Measurements from ENCODE around the gene TRMT10B. TPM values are rescaled to one million over a fixed set of nuclear protein-coding genes. Genes with fewer than 3 reads are reported as not detected.
A peak's percentile ranks its signal among the peaks of the same experiment; 100 is the strongest.

Gene TRMT10B
- total RNA-seq, 1 experiment from 2014 or later = 6.1 TPM

DNA sequence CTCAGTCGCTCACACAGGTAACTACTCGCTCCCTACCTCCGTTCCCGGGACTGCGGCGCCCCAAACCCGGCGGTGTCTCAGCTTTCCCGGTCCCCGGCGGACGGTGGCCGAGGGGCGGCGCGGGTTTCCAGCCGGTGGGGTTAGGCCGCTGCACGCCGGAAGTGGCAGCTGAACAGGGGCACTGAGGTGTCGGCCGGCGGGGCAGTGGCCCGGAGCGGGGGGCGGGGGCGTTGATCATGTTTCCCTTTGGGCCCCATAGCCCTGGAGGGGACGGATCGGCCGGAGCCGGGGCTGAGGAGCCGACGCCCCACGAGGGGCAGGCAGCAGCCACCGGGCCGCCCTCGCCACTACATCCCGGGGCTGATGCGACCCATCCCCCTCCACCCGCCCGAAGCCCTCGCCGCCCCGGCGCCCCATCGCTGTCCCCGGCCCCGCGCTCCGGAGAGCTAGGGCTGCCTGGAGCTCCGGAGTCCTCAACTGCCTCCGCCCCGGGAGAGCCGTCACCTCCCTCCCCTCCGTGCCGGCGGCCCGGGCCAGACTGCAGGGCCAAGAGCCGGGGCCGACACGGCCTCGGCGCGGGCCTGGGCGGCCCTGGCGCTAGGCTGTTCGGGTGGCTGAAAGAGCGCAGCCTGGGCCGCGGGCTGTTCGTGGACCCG, 47.2 kb downstream of the TRMT10B start, which contains the start of gene DCAF10 (continued):
- TF ChIP-seq, protein P1, sequence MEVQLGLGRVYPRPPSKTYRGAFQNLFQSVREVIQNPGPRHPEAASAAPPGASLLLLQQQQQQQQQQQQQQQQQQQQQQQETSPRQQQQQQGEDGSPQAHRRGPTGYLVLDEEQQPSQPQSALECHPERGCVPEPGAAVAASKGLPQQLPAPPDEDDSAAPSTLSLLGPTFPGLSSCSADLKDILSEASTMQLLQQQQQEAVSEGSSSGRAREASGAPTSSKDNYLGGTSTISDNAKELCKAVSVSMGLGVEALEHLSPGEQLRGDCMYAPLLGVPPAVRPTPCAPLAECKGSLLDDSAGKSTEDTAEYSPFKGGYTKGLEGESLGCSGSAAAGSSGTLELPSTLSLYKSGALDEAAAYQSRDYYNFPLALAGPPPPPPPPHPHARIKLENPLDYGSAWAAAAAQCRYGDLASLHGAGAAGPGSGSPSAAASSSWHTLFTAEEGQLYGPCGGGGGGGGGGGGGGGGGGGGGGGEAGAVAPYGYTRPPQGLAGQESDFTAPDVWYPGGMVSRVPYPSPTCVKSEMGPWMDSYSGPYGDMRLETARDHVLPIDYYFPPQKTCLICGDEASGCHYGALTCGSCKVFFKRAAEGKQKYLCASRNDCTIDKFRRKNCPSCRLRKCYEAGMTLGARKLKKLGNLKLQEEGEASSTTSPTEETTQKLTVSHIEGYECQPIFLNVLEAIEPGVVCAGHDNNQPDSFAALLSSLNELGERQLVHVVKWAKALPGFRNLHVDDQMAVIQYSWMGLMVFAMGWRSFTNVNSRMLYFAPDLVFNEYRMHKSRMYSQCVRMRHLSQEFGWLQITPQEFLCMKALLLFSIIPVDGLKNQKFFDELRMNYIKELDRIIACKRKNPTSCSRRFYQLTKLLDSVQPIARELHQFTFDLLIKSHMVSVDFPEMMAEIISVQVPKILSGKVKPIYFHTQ (CRISPR knock-in tag; IDR thresholded peaks at IDR 0.05) = no peak
- TF ChIP-seq ZNF532 (CRISPR knock-in tag; IDR thresholded peaks at IDR 0.05; ENCODE audit: borderline replicate concordance) = no peak
- TF ChIP-seq, protein P2, sequence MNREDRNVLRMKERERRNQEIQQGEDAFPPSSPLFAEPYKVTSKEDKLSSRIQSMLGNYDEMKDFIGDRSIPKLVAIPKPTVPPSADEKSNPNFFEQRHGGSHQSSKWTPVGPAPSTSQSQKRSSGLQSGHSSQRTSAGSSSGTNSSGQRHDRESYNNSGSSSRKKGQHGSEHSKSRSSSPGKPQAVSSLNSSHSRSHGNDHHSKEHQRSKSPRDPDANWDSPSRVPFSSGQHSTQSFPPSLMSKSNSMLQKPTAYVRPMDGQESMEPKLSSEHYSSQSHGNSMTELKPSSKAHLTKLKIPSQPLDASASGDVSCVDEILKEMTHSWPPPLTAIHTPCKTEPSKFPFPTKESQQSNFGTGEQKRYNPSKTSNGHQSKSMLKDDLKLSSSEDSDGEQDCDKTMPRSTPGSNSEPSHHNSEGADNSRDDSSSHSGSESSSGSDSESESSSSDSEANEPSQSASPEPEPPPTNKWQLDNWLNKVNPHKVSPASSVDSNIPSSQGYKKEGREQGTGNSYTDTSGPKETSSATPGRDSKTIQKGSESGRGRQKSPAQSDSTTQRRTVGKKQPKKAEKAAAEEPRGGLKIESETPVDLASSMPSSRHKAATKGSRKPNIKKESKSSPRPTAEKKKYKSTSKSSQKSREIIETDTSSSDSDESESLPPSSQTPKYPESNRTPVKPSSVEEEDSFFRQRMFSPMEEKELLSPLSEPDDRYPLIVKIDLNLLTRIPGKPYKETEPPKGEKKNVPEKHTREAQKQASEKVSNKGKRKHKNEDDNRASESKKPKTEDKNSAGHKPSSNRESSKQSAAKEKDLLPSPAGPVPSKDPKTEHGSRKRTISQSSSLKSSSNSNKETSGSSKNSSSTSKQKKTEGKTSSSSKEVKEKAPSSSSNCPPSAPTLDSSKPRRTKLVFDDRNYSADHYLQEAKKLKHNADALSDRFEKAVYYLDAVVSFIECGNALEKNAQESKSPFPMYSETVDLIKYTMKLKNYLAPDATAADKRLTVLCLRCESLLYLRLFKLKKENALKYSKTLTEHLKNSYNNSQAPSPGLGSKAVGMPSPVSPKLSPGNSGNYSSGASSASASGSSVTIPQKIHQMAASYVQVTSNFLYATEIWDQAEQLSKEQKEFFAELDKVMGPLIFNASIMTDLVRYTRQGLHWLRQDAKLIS (CRISPR knock-in tag; IDR thresholded peaks at IDR 0.05; ENCODE audit: borderline replicate concordance) = no peak
- TF ChIP-seq, protein P3, sequence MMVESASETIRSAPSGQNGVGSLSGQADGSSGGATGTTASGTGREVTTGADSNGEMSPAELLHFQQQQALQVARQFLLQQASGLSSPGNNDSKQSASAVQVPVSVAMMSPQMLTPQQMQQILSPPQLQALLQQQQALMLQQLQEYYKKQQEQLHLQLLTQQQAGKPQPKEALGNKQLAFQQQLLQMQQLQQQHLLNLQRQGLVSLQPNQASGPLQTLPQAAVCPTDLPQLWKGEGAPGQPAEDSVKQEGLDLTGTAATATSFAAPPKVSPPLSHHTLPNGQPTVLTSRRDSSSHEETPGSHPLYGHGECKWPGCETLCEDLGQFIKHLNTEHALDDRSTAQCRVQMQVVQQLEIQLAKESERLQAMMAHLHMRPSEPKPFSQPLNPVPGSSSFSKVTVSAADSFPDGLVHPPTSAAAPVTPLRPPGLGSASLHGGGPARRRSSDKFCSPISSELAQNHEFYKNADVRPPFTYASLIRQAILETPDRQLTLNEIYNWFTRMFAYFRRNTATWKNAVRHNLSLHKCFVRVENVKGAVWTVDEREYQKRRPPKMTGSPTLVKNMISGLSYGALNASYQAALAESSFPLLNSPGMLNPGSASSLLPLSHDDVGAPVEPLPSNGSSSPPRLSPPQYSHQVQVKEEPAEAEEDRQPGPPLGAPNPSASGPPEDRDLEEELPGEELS (CRISPR knock-in tag; IDR thresholded peaks at IDR 0.05) = peak; percentile 88
- no peak for TF ChIP-seq ZNF423 (CRISPR knock-in tag; IDR thresholded peaks at IDR 0.05)
- TF ChIP-seq, protein P4, sequence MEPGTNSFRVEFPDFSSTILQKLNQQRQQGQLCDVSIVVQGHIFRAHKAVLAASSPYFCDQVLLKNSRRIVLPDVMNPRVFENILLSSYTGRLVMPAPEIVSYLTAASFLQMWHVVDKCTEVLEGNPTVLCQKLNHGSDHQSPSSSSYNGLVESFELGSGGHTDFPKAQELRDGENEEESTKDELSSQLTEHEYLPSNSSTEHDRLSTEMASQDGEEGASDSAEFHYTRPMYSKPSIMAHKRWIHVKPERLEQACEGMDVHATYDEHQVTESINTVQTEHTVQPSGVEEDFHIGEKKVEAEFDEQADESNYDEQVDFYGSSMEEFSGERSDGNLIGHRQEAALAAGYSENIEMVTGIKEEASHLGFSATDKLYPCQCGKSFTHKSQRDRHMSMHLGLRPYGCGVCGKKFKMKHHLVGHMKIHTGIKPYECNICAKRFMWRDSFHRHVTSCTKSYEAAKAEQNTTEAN (CRISPR knock-in tag; IDR thresholded peaks at IDR 0.05) = peak; percentile 96
- no peak for TF ChIP-seq ELF4 (CRISPR knock-in tag; IDR thresholded peaks at IDR 0.05; ENCODE audit: low read depth)
- TF ChIP-seq, protein P5, sequence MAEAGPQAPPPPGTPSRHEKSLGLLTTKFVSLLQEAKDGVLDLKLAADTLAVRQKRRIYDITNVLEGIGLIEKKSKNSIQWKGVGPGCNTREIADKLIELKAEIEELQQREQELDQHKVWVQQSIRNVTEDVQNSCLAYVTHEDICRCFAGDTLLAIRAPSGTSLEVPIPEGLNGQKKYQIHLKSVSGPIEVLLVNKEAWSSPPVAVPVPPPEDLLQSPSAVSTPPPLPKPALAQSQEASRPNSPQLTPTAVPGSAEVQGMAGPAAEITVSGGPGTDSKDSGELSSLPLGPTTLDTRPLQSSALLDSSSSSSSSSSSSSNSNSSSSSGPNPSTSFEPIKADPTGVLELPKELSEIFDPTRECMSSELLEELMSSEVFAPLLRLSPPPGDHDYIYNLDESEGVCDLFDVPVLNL (CRISPR knock-in tag; IDR thresholded peaks at IDR 0.05; ENCODE audit: borderline replicate concordance, low read depth) = no peak; the same call in 1 of the 2 replicates
- TF ChIP-seq ATF1 (CRISPR knock-in tag; IDR thresholded peaks at IDR 0.05) = no peak
- no peak for TF ChIP-seq FOXJ3 (CRISPR knock-in tag; IDR thresholded peaks at IDR 0.05; ENCODE audit: borderline replicate concordance)
- TF ChIP-seq CREB1 (CRISPR knock-in tag; IDR thresholded peaks at IDR 0.05) = 0 out of 2 replicates have a peak, but pooled peaks have one; percentile 33
- TF ChIP-seq GRHL2 (CRISPR knock-in tag; IDR thresholded peaks at IDR 0.05; ENCODE audit: insufficient replicate concordance, severe bottlenecking) = no peak
- no peak for TF ChIP-seq GTF2I (CRISPR knock-in tag; conservative IDR thresholded peaks at IDR 0.05)
- no peak for TF ChIP-seq EMX1 (CRISPR knock-in tag; IDR thresholded peaks at IDR 0.05)
- peak; percentile 69 for TF ChIP-seq NFE2L1 (CRISPR knock-in tag; IDR thresholded peaks at IDR 0.05)
- TF ChIP-seq MXD4 (CRISPR knock-in tag; IDR thresholded peaks at IDR 0.05; ENCODE audit: borderline replicate concordance) = no peak

All from WTC11 (cell line).